B cell (primary cell): ENCODE data around the gene PSMA2.

Source experiments
- CTCF ChIP-seq: fragments of 200-600 bp; IDR thresholded peaks from one replicate; pipeline ENCODE4 v1.8.0; 2022; ENCODE audit warnings: antibody characterized with exemption, mild to moderate bottlenecking
- EZH2 ChIP-seq: IDR thresholded peaks from 2 replicates; pipeline ENCODE4 v1.6.1; 2012; ENCODE audit warnings: borderline replicate concordance, low read depth, mild to moderate bottlenecking, moderate library complexity, low read length; ENCODE audit not compliant: insufficient read depth, poor library complexity, severe bottlenecking

- TF ChIP-seq CTCF (no peak), EZH2 (no peak)
Observed at GRCh38 chr7:42972699-42973500, 40.9 kb upstream of the PSMA2 start.
